Ovary (tissue), 9 donors: Measurements from ENCODE around the gene NIN. TPM values are rescaled to one million over a fixed set of nuclear protein-coding genes. Genes with fewer than 3 reads are reported as not detected.

Experiments used
- DNase-seq, 5 donors: peaks; one replicate each; pipeline ENCODE4 v3.0.0-alpha.2; 2019 to 2020
- H3K27ac ChIP-seq, 2 donors: fragments of 200-600 bp; one replicate each; pipeline versions ENCODE4 v1.5.1 to v1.8.0; 2019 to 2022
- H3K27me3 ChIP-seq: fragments of 200-600 bp; one replicate; pipeline ENCODE4 v1.8.0; 2022
- H3K36me3 ChIP-seq: fragments of 200-600 bp; sonication (generic); one replicate; pipeline ENCODE4 v1.5.1; 2019
- H3K4me1 ChIP-seq: one replicate; pipeline ENCODE4 v1.8.1; 2013; ENCODE audit warnings: mild to moderate bottlenecking, moderate library complexity; ENCODE audit not compliant: insufficient read depth
- H3K4me3 ChIP-seq: fragments of 200-600 bp; sonication (generic); one replicate; pipeline ENCODE4 v1.5.1; 2017
- H3K9me3 ChIP-seq, 2 donors: fragments of 200-600 bp in 1 of 2; sonication (generic) in 1 of 2; one replicate each; pipeline versions ENCODE4 v1.5.1 to v1.8.1; 2013 to 2019; ENCODE audit warnings: mild to moderate bottlenecking in 1 of 2, moderate library complexity in 1 of 2
- EP300 ChIP-seq: sonication (generic); formaldehyde crosslinking; IDR thresholded peaks from one replicate; pipeline ENCODE4 v1.6.1; 2017; ENCODE audit warnings: antibody characterized with exemption
- POLR2A ChIP-seq: fragments of 450-650 bp; IDR thresholded peaks from one replicate; pipeline ENCODE4 v1.6.1; 2017; ENCODE audit warnings: antibody characterized with exemption, mild to moderate bottlenecking, moderate library complexity
- WGBS, 3 donors: extraction: QIAGEN DNeasy Blood & Tissue Kit in 1 of 3; methylation state at CpG; one replicate each; pipeline versions ENCODE4 v1.1.5 to v1.1.7; 2013 to 2017; 5-methylcytosine and 5-hydroxymethylcytosine counted together
- intact Hi-C, 4 donors: fragments of 100-400 bp; cut with DNase I; formaldehyde crosslinking; loops; one replicate each; pipeline versions ENCODE4 v1.11.0 to v1.15.1; 2022 to 2023
- polyA plus RNA-seq, 2 donors: library from polyadenylated mRNA; stranded (reverse); fragments of 200-250 nt in 1 of 2; fragments of 350-450 nt in 1 of 2; fragmentation: Illumina TruSeq in 1 of 2; extraction: RNeasy Lipid Tissue Mini Kit (QIAGEN cat#74804) in 1 of 2; gene quantifications; one replicate each; pipeline ENCODE4 v1.2.3, GENCODE V29; 2013 to 2014
- total RNA-seq, 7 donors: library from RNA; depleted of rRNA in 2 of 7; stranded (reverse); fragments of >200 nt in 2 of 7; fragmentation: NEBNext Ultra II Directional in 3 of 7; extraction: Animal tissue kit (Norgen Biotek cat#: 25700) in 3 of 7; gene quantifications; one replicate each; pipeline versions ENCODE4 v1.1.0 to v1.2.4, GENCODE V29; 2016 to 2023
- TF ChIP-seq, protein P1 (sequence below), 3 donors: fragments of 450-650 bp in 2 of 3; fragments of 200-600 bp in 1 of 3; IDR thresholded peaks; one replicate each; pipeline versions ENCODE4 v1.5.1 to v1.8.0; 2016 to 2022; ENCODE audit warnings: antibody characterized with exemption in 3 of 3, mild to moderate bottlenecking in 1 of 3
- donor health status: DM: no; HTN: no; CAD: no; lungs with moderate emphysema.
- donor health status: DM: no; HTN: no; CAD: no.
- donor health status: Bipolar disorder and iron deficiency.
- donor health status: DM: yes; HTN: yes; CAD: no.
- donor health status: DM: no; HTN: no; CAD: no.
- donor health status: DM: yes; HTN: yes; CAD: no.

NIN gene
- total and polyA plus RNA-seq, 9 donors, result 6.4 to 32.4 (median 28.0) TPM

GRCh38 chr14:50739186-50739585 lies 91.8 kb downstream of the NIN start:
- H3K4me3 ChIP-seq, result no peak overlapping the region
- H3K4me1 ChIP-seq, result peaks cover 7% of the 10 kb centered on the region
- H3K36me3 ChIP-seq, result no peaks in the 10 kb centered on the region
- DNase-seq, result no peak
- H3K27ac ChIP-seq, result peak overlapping the region in 1 of 2 donors; percentile 34
- TF ChIP-seq POLR2A (no peak), EP300 (no peak)
- TF ChIP-seq, protein P1, sequence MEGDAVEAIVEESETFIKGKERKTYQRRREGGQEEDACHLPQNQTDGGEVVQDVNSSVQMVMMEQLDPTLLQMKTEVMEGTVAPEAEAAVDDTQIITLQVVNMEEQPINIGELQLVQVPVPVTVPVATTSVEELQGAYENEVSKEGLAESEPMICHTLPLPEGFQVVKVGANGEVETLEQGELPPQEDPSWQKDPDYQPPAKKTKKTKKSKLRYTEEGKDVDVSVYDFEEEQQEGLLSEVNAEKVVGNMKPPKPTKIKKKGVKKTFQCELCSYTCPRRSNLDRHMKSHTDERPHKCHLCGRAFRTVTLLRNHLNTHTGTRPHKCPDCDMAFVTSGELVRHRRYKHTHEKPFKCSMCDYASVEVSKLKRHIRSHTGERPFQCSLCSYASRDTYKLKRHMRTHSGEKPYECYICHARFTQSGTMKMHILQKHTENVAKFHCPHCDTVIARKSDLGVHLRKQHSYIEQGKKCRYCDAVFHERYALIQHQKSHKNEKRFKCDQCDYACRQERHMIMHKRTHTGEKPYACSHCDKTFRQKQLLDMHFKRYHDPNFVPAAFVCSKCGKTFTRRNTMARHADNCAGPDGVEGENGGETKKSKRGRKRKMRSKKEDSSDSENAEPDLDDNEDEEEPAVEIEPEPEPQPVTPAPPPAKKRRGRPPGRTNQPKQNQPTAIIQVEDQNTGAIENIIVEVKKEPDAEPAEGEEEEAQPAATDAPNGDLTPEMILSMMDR (IDR thresholded peaks at IDR 0.05), result no peak
- H3K9me3 ChIP-seq, result no peaks in the 10 kb centered on the region
- H3K27me3 ChIP-seq, result no peaks in the 10 kb centered on the region
- whole genome bisulfite sequencing, 3 donors, result 89 to 95% (median 94%) methylated on average over 4 of the region's 4 CpGs
- intact Hi-C loops, result no loop called here

GRCh38 chr14:50736932-50737419 lies 94.0 kb downstream of the NIN start:
- no peak overlapping the region for H3K4me3 ChIP-seq
- no peaks in the 10 kb centered on the region for H3K9me3 ChIP-seq
- WGBS, 3 donors, result 61 to 75% (median 66%) methylated on average over 6 of the region's 6 CpGs
- H3K27ac ChIP-seq, result no peak overlapping the region
- intact Hi-C loops, result no loop called here
- no peak for DNase-seq
- H3K27me3 ChIP-seq, result no peaks in the 10 kb centered on the region
- H3K36me3 ChIP-seq, result no peaks in the 10 kb centered on the region
- peaks cover 7% of the 10 kb centered on the region for H3K4me1 ChIP-seq
- TF ChIP-seq EP300, result no peak
- TF ChIP-seq, protein P1 (IDR thresholded peaks at IDR 0.05), result no peak

DNA sequence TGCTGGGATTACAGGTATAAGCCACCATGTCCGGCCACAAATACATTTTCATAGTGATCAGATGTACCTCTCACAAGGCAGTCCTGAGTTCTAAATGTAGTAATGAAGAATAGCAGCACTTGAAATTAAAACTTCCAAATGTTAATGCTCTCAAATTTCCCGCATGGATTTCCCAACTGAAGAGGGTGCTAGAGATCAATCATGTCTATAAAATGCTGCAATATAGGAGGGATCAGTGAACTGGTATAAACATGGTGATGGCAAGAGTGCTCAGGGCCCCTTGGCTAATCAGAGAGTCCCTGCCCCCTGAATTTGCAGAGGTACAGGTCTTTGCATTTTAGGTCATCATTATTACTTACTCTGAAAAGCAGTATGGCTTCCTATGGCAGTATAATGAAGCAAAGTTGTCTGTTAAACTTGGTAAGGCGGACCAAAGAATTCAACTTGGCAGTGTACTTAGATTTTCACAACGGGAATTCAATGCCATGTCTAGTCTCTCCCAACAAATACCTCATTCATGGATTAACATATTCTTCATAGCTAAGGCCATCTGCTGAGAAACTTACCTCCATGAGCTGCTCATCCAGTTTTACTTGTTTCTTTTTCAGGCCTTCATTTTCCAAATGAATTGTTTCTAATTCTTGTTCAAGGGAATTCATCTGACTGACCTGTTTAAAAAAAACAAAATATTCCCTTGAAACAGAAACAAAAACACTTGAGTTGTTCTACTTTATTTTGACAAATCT lies 95.8 kb downstream of the NIN start:
- TF ChIP-seq EP300 (no peak), POLR2A (no peak)
- TF ChIP-seq, protein P1 (IDR thresholded peaks at IDR 0.05), result no peak
- Histone ChIP-seq H3K36me3 (no peaks in the 10 kb centered on the region), H3K4me1 (peaks cover 4% of the 10 kb centered on the region), H3K27me3 (no peaks in the 10 kb centered on the region), H3K9me3 (no peaks in the 10 kb centered on the region), H3K27ac (no peak overlapping the region), H3K4me3 (no peak overlapping the region)
- intact Hi-C loops, result no loop called here
- DNase-seq, result no peak
- WGBS, 3 donors, result 69 to 77% (median 70%) methylated on average over 4 of the region's 4 CpGs

DNA sequence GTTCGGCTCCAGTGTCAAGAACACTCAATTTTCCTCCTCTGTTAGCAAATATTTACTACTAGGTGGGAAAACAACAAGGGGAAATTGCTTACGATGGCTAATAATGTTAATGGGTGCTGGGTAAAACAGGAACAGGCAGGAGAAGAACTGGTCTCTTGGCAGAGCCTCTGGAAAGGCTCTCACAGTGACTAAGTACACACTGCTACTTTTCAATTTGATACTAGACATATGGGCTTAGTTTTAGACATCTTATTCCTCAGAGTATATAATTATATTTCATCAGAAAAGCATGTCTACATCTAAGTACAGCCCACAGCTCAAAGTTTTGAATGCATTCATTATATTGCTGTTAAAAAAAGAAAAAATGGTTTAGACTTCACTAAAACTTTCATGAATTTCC lies 97.5 kb downstream of the NIN start:
- no peak overlapping the region for H3K27ac ChIP-seq

More for the DNA sequence above, 97.5 kb downstream of the NIN start:
- Histone ChIP-seq H3K27me3 (no peaks in the 10 kb centered on the region), H3K9me3 (no peaks in the 10 kb centered on the region), H3K4me3 (no peak overlapping the region), H3K4me1 (peaks cover 3% of the 10 kb centered on the region), H3K36me3 (no peaks in the 10 kb centered on the region)
- TF ChIP-seq, protein P1 (IDR thresholded peaks at IDR 0.05), result no peak
- TF ChIP-seq EP300 (no peak), POLR2A (no peak)
- WGBS, 3 donors, result 89 to 96% (median 89%) methylated on average over 2 of the region's 2 CpGs
- intact Hi-C loops, result no loop called here
- DNase-seq, result no peak
